HG03060 (cell line): ENCODE data around the gene MEGF8.

Experiments
- ATAC-seq: cut with Tn5 transposase; IDR thresholded peaks from one replicate; pipeline ENCODE4 v1.9.1; 2021; ENCODE audit warnings: low read depth, moderate number of reproducible peaks; ENCODE audit not compliant: unreplicated experiment

Gene MEGF8

DNA sequence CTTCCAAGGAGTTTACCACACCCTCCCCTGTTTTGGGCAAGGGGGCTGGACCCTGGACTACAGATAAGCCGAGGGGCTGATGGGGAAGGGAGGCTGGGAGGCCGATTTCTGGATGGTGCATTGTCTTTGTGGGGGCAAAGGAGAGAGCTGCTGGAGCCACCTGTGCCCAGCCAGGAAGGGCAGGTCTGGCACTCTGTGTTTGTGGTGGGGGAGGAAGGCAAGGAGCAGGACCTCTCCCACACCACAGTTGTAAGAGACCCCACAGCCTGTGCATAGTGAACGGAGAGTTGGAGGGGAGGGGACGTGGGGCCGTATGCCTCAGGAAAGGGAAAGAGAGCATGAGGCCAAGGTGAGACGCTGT, 39.5 kb upstream of the MEGF8 start:
- no peak for ATAC-seq

DNA sequence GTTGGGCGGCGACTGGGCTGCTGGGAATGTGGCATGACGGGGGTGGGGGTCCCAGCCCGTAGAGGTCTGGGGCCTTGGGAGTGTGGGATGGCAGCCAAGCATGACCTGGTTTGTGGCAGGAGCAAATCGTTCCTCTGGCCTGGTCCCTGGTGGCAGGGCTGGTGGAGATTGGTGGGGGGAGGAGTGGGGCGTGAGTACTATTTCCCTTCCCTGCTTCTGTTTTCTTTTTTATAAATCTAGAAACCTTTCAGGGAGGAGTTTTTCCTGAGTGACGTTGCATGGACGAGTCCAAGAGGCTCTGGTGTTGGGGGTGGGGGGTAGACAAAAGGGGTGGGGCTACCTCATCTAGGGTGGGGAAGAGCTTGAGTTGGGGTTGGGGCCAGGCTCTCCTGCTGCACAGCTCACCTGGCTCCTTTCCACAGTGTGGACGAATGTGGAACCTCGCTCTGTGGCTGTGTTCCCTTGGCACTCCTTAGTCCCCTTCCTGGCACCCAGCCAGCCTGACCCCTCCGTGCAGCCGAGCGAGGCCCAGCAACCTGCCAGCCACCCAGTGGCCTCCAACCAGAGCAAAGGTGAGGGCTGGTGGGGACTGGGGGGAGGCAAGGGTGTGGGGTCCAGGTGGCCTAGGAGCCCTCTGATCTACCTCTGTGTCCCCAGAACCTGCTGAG, 39.0 kb upstream of the MEGF8 start:
- ATAC-seq = no peak

DNA sequence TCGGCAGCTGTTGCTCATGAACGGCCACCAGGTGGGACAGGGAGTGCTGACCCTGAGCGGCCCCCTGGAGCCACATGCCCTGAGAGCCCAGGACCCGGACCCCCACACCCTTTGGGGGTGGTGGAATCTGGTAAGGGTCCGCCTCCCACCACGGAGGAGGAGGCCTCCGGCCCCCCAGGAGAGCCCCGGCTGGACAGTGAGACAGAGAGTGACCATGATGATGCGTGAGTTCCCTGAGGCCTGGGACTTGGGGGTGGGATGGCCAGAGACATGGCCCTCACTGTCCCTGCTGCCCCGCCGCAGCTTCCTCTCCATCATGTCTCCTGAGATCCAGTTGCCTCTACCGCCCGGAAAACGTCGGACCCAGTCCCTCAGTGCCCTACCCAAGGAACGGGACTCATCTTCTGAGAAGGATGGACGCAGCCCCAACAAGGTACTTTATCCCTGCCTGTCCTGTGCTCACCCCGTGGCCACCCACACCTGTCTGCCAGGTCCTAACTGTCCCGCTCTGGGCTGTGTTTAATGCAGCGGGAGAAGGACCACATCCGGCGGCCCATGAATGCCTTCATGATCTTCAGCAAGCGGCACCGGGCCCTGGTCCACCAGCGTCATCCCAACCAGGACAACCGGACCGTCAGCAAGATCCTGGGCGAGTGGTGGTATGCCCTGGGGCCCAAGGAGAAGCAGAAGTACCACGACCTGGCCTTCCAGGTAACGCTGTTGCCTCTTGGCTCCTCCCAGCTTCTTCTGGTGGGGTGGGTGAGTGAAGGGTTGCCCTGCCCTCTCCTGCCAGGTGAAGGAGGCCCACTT, 38.2 kb upstream of the MEGF8 start:
- ATAC-seq = no peak

DNA sequence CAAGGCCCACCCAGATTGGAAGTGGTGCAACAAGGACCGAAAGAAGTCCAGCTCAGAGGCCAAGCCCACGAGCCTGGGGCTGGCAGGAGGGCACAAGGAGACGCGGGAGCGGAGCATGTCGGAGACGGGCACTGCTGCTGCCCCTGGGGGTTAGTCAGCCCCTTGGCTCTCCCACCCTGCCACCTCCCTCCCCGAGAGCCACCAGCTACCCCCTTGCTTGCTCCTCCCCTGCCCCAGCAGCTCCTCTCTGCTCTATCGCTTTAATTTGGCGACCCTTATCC, 37.7 kb upstream of the MEGF8 start:
- no peak for ATAC-seq

DNA sequence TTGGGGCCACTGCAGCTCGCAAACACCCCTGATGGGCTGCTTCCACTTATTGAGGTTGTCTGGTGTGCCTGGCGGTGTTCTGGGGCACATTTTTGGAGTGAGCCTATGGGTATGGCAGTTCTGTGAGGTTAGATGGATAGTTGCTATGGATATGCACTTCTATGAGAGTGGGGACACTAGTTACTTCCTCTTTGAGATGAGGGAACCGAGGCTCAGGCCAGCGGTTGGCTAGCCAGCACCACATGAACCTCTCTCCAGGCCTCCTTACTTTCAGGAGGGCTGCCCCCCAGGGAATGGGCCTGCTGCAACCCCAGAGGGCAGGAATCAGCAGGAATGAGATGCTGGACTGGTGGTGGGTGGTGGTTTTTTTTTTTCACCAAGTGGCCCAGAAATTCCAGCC, 37.0 kb upstream of the MEGF8 start:
- no peak for ATAC-seq

DNA sequence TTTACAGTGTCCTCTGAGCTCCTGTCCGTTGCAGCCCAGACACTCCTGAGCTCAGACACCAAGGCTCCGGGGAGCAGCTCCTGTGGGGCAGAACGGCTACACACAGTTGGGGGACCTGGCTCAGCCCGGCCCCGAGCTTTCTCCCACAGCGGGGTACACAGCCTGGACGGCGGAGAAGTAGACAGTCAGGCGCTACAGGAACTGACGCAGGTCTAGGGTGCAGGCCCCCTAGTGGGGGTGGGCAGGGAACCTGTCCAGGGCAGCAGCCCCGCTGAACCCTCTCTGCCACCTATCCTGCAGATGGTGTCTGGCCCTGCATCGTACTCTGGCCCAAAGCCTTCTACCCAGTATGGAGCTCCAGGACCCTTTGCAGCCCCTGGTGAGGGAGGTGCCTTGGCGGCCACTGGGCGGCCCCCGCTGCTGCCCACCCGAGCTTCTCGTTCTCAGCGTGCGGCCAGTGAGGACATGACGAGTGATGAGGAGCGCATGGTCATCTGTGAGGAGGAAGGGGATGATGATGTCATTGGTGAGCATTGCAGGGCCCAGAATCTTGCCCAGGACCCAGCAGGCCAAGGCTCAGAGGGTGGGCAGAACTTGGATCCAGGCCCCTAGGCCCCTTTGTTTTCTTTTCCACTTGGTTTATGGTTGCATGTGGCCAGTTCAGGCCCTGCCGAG, 36.4 kb upstream of the MEGF8 start:
- no peak for ATAC-seq

DNA sequence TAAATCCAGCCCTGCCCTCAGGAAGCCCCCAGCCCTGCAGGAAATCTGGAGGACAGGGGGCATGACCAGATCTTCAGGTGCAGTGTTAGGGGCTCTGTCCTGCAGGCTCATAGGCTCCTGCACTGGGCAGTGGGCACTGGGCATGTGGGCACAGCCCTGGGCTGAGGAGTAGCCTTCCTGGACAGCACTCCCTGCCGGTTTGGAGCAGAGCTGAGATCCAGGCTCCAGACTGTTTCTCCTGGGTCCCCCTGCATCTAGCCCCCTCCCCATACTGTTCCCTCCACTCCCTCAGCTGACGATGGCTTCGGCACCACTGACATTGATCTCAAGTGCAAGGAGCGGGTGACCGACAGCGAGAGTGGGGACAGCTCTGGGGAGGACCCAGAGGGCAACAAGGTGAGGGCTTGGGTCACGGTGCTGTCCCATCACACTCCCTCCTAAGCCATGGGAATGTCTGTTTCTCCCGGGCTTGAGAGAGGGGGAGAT, 35.8 kb upstream of the MEGF8 start:
- ATAC-seq = no peak

DNA sequence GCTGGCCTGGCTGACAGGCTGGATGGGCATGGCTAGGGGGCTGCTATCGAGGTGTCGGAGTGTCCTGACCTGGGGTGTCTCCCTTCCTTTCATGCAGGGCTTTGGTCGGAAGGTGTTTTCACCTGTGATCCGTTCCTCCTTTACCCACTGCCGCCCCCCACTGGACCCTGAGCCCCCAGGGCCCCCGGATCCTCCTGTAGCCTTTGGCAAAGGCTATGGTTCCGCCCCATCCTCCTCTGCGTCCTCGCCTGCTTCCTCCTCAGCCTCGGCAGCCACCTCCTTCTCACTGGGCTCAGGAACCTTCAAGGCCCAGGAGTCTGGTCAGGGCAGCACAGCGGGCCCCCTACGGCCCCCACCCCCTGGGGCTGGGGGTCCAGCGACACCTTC, 35.3 kb upstream of the MEGF8 start:
- ATAC-seq = no peak

DNA sequence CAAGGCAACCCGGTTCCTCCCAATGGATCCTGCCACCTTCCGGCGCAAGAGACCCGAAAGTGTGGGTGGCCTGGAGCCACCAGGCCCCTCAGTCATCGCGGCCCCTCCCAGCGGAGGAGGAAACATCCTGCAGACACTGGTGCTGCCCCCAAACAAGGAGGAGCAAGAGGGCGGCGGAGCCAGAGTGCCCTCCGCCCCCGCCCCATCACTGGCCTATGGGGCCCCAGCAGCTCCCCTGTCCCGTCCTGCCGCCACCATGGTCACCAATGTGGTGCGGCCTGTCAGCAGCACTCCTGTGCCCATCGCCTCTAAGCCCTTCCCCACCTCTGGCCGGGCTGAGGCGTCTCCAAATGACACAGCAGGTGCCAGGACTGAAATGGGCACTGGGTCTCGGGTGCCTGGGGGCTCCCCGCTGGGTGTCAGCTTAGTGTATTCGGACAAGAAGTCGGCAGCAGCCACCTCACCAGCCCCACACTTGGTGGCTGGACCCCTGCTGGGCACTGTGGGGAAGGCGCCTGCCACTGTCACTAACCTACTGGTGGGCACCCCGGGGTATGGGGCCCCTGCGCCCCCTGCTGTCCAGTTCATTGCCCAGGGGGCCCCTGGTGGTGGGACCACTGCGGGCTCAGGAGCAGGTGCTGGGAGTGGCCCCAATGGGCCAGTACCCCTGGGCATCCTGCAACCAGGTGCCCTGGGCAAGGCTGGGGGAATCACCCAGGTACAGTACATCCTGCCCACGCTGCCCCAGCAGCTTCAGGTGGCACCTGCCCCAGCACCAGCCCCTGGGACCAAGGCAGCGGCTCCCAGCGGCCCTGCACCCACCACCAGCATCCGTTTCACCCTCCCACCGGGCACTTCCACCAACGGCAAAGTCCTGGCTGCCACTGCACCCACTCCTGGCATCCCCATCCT, 34.7 kb upstream of the MEGF8 start:
- ATAC-seq = no peak

DNA sequence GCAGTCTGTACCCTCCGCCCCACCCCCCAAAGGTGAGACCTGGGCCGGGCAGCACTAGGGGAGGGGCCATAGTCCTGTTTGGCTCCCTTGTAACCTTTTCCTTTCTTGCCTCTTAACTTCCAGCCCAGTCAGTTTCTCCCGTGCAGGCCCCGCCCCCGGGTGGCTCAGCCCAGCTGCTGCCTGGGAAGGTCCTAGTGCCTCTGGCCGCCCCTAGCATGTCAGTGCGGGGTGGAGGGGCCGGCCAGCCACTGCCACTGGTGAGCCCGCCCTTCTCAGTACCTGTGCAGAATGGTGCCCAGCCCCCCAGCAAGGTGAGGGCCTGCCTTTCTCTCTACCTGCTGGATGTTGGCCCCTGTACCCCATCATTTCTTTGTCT, 34.0 kb upstream of the MEGF8 start:
- no peak for ATAC-seq

DNA sequence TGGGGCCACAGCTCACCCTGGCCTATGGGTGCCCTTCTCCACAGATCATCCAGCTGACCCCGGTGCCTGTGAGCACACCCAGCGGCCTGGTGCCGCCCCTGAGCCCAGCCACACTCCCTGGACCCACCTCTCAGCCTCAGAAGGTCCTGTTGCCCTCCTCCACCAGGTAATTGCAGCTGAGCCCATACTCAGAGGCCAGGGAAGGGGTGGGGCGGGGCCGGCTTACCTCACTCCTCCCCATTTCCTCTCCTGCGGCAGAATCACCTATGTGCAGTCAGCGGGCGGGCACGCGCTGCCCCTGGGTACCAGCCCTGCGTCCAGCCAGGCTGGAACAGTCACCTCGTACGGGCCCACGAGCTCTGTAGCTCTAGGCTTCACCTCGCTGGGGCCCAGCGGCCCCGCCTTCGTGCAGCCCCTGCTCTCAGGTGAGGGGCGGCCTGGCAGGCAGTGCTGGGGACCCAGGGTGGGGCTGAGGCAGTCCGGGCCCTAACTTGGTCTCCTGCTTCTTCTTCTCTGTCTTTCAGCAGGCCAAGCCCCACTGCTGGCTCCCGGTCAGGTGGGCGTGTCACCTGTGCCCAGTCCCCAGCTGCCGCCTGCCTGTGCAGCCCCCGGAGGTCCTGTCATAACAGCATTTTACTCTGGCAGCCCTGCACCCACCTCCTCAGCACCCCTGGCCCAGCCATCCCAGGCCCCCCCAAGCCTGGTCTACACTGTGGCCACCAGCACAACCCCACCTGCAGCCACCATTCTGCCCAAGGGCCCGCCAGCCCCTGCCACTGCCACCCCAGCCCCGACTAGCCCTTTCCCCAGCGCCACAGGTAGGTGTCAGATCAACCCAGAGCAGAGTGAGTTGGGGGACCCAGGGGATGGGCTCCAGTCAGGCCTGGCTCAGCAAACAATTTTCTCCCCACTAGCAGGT, 33.1 kb upstream of the MEGF8 start:
- no peak for ATAC-seq

DNA sequence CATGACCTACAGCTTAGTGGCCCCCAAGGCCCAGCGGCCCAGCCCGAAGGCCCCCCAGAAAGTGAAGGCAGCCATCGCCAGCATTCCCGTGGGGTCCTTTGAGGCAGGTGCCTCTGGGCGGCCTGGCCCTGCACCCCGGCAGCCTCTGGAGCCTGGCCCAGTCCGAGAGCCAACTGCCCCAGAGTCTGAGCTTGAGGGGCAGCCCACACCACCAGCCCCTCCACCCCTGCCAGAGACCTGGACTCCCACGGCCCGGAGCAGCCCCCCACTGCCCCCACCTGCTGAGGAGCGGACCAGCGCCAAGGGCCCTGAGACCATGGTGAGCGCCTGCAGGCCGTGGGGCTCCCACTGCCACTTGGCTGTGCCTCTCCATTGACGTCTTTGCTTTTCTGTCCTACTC, 32.5 kb upstream of the MEGF8 start:
- no peak for ATAC-seq

DNA sequence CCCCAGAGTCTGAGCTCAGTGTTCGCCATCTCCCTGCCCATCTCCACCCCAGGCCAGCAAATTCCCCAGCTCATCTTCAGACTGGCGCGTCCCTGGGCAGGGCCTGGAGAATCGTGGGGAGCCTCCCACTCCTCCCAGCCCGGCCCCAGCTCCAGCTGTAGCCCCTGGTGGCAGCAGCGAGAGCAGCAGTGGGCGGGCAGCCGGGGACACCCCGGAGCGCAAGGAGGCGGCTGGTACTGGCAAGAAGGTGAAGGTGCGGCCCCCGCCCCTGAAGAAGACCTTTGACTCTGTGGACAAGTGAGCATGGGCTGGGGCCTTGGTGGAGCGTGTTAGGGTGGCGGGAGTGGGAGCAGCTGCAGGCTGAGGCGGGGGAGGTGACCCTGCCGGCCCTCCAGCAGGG, 31.9 kb upstream of the MEGF8 start:
- no peak for ATAC-seq

DNA sequence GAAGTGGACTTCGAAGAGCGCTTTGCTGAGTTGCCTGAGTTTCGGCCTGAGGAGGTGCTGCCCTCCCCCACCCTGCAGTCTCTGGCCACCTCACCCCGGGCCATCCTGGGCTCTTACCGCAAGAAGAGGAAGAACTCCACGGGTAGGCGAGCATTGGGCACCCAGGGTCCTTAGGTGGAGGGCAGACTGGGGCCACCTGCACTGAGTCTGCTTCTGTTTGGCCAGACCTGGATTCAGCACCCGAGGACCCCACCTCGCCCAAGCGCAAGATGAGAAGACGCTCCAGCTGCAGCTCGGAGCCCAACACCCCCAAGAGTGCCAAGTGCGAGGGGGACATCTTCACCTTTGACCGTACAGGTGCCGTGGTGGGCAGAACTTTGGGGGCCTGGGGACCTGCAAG, 31.5 kb upstream of the MEGF8 start:
- ATAC-seq = no peak

DNA sequence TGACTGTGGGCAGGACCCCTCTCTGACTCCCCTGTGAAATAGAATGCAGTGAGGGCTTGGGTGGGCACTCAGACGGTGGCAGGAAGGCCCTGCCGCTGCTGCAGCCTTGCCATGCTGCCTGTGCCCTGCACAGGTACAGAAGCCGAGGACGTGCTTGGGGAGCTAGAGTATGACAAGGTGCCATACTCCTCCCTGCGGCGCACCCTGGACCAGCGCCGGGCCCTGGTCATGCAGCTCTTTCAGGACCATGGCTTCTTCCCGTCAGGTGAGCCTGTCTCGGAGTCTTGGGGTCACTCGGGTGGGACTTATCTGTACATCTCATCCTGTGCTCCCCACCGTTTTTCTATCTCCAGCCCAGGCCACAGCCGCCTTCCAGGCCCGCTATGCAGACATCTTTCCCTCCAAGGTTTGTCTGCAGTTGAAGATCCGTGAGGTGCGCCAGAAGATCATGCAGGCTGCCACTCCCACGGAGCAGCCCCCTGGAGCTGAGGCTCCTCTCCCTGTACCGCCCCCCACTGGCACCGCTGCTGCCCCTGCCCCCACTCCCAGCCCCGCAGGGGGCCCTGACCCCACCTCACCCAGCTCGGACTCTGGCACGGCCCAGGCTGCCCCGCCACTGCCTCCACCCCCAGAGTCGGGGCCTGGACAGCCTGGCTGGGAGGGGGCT, 30.8 kb upstream of the MEGF8 start:
- ATAC-seq = no peak

DNA sequence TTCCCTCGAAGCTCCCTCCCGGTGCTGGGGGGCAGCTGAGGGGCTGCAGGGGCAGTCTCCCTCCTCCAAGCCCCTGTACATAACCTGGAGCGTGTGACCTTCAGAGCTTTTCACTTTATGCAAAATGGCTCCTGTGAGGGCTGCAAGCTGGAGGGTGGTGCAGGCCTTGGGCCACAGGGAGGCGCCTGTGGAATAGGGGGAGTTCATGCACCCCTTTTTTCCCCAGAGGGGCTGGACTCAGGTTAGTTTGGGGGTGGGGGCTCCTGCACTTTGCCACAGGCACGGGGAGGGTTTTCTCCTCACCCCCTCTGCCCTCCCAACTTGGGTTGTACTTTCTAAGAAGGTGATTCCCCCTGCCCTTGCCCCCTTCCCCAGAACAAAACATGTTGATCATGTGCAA, 30.1 kb upstream of the MEGF8 start:
- no peak for ATAC-seq

DNA sequence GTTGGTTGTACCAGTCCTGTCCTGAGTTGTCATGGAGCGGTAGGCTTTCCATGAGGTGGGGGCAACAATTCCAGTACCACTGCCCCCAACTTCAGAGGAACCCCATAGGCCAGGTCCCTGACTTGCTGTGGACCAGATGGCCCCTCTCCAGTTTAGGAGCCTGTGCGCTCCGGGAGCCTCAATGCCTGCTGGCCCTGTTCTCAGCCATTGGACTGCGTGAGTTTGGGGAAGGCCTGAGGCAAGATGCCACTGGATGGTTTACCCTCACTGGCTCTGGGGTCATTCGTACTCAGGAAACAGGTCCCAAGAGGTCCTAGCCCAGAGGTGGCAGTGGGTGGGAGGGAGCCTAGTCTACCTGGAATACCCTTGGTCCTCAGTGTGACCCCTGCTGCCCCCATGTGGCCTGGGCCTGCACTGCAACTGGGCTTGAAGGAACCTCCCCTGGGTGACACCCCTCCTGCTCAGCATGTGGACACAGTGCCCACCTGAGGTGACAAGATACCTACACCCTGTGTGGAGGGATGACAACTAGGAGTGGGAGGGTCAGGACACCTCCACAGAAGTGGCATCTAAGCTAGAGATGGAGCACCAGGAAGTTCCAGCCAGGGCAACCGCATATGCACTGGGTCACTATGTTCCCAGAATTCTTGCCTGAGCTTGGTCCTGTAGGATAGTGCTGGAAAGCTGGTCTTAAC, 29.5 kb upstream of the MEGF8 start:
- no peak for ATAC-seq

DNA sequence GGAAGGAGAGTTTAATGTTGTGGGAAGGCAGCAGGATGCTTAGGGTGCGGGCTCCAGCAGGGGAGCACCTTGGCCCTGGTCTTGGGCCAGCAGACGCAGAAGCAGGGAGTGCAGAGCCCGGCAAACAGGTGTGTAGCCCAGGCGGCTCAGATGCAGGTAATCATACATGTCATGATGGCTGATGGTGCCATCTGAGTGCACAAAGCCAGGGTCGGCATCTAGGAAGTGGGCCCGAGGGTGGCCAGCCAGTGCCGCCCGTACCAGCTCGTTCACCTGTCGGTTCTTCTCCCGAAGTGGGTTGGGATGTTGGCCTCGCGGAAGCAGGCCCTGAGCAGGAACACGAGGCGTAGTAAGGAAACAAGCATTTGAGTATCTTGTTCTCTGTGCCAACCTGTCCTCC, 28.4 kb upstream of the MEGF8 start:
- no peak for ATAC-seq

DNA sequence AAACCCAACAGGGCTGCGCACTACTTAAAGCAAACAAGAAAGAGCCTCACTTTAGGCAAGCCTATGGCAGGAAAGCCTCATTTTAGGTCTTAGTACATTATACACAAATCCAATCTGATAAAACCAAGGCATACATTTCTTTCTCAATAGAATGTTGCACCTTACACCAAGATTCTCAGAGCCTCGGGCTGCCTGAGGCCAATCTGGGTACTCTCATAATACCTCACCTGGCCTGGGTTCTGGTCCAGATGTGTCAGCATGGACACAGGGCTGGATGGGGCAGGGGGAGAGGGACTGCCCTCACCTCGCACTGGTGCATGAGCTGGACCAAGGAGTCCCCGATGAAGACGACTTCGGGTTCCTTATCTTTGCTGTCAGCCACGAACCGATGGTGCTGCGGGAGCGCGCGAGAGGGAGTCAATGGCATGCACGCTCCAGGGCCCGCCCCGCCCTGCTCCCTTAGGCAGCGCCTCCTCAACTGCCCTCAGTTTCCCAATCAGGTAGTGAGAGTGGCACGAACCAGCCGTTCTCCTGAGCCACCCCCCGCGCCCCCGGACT, 23.7 kb upstream of the MEGF8 start, which contains the start of gene PRR19:
Gene PRR19 (plus strand): TSS at position 487 of the 558 bp plus-strand sequence. CDS start 7,453 bp downstream, outside the sequence.
- no peak for ATAC-seq
